Stimulated activated CD4-positive, alpha-beta T cell treated with anti-CD3 and anti-CD28 coated beads, Interleukin-1b, Interleukin-23, amount 100 ng/mL, for 1 hour (primary cell): ENCODE measurements around the gene CHD3.
A peak's percentile ranks its signal among the peaks of the same experiment; 100 is the strongest.

ENCODE experiments used
- DNase-seq, 2 donors: peaks; one replicate each; pipeline ENCODE4 v3.0.0-alpha.2; 2020; ENCODE audit warnings: low read depth in 2 of 2

CHD3 gene

DNA sequence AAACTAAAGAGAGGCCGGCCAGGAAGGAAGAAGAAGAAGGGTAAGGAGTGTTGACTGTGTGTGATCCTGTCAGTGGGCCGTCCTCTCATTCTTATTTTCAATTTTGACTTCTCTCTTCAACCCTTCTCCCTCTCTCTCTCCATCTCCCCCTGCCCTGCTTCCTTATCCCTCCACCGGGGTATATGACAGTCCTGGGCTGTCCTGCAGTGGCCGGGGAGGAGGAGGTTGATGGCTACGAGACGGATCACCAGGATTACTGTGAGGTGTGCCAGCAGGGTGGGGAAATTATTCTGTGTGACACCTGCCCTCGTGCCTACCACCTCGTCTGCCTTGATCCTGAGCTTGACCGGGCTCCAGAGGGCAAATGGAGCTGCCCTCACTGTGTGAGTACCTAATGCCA is 5.6 kb downstream of the CHD3 start:
- no peak for DNase-seq

- DNase-seq, result no peak
Measured at GRCh38 chr17:7894866-7895265, 6.3 kb downstream of the CHD3 start.

GRCh38 chr17:7897090-7897489 is 8.5 kb downstream of the CHD3 start:
- DNase-seq, result no peak

DNA sequence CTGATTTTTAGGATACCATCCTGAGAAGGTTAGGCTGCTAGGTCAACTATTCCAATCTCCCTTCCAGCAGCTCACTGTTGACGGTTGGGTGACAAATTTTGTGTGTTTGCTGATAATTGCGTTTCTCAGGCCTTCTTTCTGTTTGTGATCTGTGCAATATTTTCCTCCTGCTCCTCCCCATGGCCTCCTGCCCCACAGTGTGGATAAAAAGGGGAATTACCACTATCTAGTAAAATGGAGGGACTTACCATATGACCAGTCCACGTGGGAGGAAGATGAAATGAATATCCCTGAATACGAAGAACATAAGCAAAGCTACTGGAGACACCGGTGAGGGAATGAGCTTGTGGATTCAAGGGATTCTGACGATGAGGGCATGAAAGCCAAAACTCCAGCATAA is 9.2 kb downstream of the CHD3 start:
- no peak for DNase-seq

GRCh38 chr17:7903154-7904103 is 14.8 kb downstream of the CHD3 start:
- DNase-seq, result no peak

DNA sequence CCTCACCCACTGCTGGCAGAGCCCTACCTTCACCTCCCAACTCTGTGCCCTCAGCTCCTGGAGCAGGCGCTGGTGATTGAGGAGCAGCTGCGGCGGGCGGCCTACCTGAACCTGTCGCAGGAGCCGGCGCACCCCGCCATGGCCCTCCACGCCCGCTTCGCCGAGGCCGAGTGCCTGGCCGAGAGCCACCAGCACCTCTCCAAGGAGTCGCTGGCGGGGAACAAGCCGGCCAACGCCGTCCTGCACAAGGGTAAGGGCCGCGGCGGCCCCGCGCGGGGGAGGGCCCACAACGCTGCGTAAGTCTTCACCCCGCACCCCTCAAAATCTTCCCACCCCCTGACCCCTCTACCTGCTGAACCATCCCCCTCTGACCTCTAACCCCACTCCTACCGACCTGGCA is 20.5 kb downstream of the CHD3 start:
- no peak for DNase-seq

GRCh38 chr17:7910281-7910680 is 21.7 kb downstream of the CHD3 start:
- no peak for DNase-seq

GRCh38 chr17:7910711-7911110 is 22.1 kb downstream of the CHD3 start:
- DNase-seq, result no peak

GRCh38 chr17:7911116-7911515 is 22.5 kb downstream of the CHD3 start:
- no peak for DNase-seq

- DNase-seq, result no peak
Measured at GRCh38 chr17:7912927-7913524, 24.4 kb downstream of the CHD3 start.

GRCh38 chr17:7915179-7915610 is 26.6 kb downstream of the CHD3 start:
- no peak for DNase-seq

DNA sequence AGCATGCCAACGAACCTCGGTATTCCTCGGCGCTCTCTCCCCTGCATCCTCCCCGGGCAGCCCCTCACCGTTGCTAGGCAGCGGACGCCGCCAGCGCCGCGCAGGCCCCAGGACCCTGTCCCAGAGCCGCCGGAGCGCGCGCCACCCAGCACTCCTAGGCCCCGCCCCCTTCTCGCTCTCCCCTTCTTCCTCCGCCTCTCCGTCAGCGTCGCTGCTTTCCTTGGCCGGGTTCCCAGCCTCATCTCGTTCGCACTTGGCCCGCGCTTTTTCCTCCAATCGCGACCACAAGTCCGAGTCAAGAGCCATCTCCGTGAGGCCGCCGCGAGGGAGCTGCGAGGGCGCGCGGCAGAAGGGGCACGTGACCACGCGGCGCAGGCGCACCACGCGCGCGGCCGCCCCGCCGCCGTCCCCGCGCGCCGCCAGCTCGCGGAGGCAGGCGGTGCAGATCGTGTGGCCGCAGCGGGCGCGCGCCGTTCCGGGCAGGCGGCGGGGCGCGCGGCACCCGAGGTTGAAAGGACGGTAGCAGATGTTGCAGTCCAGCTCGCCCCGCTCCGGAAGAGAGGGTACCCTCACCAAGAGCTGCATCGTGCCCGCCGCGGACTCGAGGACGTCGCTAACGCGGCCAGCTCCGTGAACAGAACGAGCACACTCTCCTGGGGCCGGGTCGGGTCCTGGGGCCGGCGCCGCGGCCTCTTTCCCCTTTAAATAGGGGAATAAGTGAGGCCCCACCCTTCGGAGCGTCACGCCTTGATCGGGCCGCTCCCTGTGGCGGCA is 27.2 kb downstream of the CHD3 start, which contains the start of gene RNF227:
Gene RNF227 (minus strand): TSS at position 679 of the 774 bp plus-strand sequence. CDS start 94 bp downstream, at position 585.
- DNase-seq, result peak; percentile 39 to 65

DNA sequence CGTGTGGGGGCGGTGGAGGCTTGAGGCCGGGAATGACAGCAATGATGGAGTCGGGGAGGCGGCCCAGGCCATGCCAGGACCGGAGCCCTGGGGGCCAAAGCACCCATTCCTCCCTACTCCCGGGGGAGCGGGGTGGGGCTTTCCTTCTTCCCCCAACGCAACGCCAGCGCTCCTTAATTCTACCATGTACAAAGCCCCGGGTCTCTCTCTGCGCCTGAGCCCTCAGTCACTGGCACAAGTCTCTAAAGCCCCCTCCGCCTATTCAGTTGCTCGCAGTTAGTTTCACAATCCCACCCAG is 27.7 kb downstream of the CHD3 start:
- DNase-seq, result no peak

DNA sequence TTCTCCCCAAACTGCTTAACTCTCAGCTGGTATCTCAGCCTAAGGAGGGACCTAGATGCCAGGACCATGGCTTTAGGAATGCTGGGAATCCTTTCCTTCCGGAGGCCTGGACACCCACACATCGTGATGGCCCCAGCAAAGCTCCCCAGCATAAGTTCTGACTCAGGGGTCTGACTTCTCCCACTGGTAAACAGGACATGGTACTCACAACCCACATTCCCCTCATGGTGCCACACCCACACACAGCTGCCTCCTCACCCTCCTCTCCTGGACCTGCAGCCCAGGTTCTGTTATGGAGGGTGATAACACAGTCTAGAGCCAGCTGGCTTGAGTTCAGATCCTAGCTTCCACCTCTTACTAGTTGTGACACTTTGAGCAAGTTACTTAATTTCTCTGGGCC is 28.2 kb downstream of the CHD3 start:
- DNase-seq, result no peak

DNA sequence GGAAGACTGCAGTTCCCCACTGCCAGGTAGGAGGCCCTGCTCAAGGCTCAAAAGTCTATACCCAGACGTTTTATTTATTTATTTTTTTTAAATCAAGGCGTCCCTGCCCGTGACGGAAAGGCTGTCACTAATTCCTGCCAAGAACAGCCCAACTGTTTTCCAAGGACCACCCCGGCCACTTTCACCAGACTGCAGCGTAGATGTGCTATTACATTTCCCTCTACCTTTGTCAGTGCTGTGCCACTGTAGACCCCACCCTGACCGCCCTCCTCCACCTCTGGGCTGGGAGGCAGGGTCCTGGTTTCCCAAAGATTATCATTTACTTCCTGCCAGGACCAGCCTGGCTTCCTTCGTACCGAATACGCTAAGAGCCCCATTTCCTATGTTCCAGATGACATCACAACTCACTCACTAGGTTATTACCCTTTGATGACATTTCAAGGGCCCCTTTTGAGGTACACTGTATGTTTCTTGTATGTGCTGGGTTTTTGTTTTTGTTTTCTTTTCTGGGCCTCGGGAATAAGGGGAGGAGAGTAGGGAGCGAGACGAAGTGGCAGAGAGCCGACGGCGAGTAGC is 33.8 kb downstream of the CHD3 start:
- DNase-seq, result no peak

DNA sequence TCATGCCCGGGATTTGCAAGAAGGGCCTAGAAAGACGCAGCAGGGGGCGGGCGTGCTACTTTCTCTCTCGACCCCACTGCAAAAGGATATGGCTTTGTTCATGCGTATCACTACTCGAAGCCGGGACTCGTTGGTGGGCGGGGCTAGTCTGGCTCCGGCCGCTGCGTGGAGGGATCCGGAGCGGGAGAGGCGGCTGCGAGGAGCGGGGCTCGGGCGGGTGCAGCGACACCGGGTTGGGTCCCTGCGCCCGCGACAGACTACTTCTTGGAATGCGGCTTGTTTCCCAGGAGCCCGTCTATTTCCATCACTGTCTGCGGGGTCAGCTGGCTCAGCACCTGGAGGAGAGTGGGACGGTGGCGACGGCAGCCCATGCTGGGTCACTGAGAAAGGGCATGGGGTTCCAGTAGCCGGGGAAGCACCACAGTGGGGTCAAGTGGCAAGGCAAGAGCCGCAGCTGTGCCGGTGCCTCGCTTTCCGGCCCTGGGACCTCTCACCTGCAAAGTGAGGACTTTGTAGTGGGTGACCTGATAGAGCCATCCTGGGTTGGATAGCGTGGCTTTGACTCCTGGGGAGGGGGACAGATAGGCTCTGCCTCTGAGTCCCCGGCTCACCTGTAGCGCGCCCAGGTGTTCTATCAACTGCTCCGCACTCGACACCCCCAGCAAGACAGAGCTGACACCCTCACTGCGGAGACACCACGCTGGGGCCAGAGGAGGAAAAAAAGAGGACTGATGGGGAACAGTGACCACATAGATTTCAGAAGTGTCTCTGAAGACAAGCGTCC is 34.4 kb downstream of the CHD3 start:
- DNase-seq, result peak; percentile 60 to 66

DNA sequence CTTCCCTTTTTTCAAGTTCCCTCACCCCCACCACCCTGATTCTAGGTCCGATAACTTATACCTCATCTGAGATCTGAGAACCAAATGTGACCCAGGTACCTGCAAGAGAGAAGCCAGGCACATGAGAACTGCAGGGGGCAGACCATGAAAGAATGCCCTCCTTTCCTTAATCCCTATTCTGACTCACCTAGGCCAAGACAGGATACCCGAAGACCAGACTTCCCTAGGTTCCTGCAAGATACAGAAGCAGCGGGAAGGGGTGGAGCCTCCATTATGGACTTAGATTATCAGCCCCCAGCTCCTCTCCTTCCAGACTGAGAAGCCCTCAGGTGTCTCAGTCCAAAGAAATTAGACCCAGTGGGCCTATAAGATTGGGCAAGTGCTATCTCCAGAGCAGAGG is 39.0 kb downstream of the CHD3 start:
- no peak for DNase-seq

DNA sequence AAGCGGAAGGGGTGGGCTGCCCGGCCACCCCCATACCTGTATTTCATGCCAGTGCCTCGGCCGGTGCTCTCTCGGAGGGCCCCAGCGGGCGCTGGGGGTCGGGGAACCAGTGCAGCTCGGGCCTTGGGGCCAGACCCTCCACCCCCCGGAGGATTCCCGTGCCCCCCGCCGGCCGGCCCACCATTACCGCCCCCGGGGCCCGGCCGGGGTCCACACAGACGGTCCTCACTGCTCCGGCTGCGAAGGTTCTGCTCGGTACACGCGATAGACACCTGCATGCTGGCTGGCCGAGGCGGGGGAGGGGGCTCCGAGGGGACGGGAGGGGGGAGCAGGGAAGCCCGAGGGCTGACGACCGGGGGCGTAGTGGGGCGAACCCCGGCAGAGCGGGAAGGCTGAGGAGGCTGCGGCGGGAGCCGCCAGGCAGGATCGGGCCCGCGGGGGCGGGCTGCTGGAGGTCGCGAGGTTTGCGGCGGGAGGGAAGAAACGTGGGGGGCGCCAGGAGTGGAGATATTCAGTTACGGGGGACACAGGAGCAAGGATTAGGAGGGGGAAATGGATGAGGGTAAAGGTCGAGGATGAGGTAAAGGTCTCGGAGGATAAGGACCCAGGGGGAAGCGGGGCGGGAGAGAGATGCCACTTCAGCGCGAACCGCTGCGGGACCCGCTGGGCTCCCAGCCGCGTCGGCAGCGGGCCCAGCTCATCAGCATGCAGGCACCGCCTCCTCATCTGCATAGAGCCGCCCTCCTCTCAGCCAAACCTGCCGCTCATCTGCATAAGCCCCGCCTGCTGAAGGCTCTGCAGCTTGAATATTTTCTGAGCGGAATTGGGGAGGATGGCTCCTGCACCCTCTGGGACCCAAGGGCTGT is 40.8 kb downstream of the CHD3 start, which contains the start of gene KCNAB3:
Gene KCNAB3 (minus strand): TSS at position 699 of the 866 bp plus-strand sequence. CDS start 421 bp downstream, at position 278.
- DNase-seq, result no peak

- no peak for DNase-seq
Measured at GRCh38 chr17:7930841-7931631, 42.4 kb downstream of the CHD3 start.
